Stimulated activated CD8-positive, alpha-beta memory T cell treated with anti-CD3 and anti-CD28 coated beads, Interleukin-15, amount 100 ng/mL, for 1 hour (primary cell): ENCODE measurements around the gene NADK2.
"Not testable (repeated sequence)": the region's sequence is repeated elsewhere in the genome, so short reads cannot be mapped to it uniquely, and the experiment has no call there.

Experiments used
- DNase-seq: peaks from one replicate; pipeline ENCODE4 v3.0.0-alpha.2; 2020; ENCODE audit warnings: low read depth

NADK2 gene

GRCh38 chr5:36206913-36207312 lies 34.8 kb downstream of the NADK2 start:
- no peak for DNase-seq

- no peak for DNase-seq
Measured at GRCh38 chr5:36205329-36205728, 36.4 kb downstream of the NADK2 start.

- DNase-seq = no peak
Measured at GRCh38 chr5:36202521-36202961, 39.2 kb downstream of the NADK2 start.

- DNase-seq = no peak
Measured at GRCh38 chr5:36200513-36200912, 41.2 kb downstream of the NADK2 start.

GRCh38 chr5:36199620-36200019 lies 42.1 kb downstream of the NADK2 start:
- no peak for DNase-seq

- DNase-seq = not testable (repeated sequence)
Measured at GRCh38 chr5:36198783-36199182, 42.9 kb downstream of the NADK2 start.

- no peak for DNase-seq
Measured at GRCh38 chr5:36198281-36198680, 43.4 kb downstream of the NADK2 start.

- no peak for DNase-seq
Measured at GRCh38 chr5:36193746-36194145, 48.0 kb downstream of the NADK2 start.

- DNase-seq = not testable (repeated sequence)
Measured at GRCh38 chr5:36184408-36184807, 57.3 kb downstream of the NADK2 start.

GRCh38 chr5:36181774-36182173 lies 60.0 kb downstream of the NADK2 start:
- DNase-seq = no peak

GRCh38 chr5:36180556-36181350 lies 61.0 kb downstream of the NADK2 start:
- DNase-seq = no peak

GRCh38 chr5:36179950-36180349 lies 61.8 kb downstream of the NADK2 start:
- no peak for DNase-seq

- no peak for DNase-seq
Measured at GRCh38 chr5:36178524-36178890, 63.2 kb downstream of the NADK2 start.

- no peak for DNase-seq
Measured at GRCh38 chr5:36177715-36178523, 63.8 kb downstream of the NADK2 start.

- no peak for DNase-seq
Measured at GRCh38 chr5:36177154-36177553, 64.6 kb downstream of the NADK2 start.

- no peak for DNase-seq
Measured at GRCh38 chr5:36175043-36175442, 66.7 kb downstream of the NADK2 start.

- DNase-seq = no peak
Measured at GRCh38 chr5:36174119-36174518, 67.6 kb downstream of the NADK2 start.

- no peak for DNase-seq
Measured at GRCh38 chr5:36173426-36173825, 68.3 kb downstream of the NADK2 start.

GRCh38 chr5:36172599-36172998 lies 69.1 kb downstream of the NADK2 start:
- no peak for DNase-seq

- no peak for DNase-seq
Measured at GRCh38 chr5:36170832-36171424, 70.8 kb downstream of the NADK2 start.

- DNase-seq = no peak
Measured at GRCh38 chr5:36168737-36169136, 73.0 kb downstream of the NADK2 start.

GRCh38 chr5:36164461-36164860 lies 77.3 kb downstream of the NADK2 start:
- no peak for DNase-seq
